Upper lobe of right lung (tissue), 1 donor: ENCODE measurements around the gene MRPL52. TPM values are rescaled to one million over a fixed set of nuclear protein-coding genes. Genes with fewer than 3 reads are reported as not detected.

Source experiments
- ATAC-seq: fragments of 200-7000 bp; cut with Tn5 transposase; one replicate; pipeline ENCODE4 v1.9.1; 2020; ENCODE audit warnings: mild to moderate bottlenecking, moderate library complexity
- DNase-seq: peaks from one replicate; pipeline ENCODE4 v3.0.0-alpha.2; 2020
- H3K27ac ChIP-seq: fragments of 200-600 bp; one replicate; pipeline ENCODE4 v1.8.0; 2022
- H3K27me3 ChIP-seq: fragments of 200-600 bp; one replicate; pipeline ENCODE4 v1.8.0; 2022; ENCODE audit warnings: mild to moderate bottlenecking
- H3K36me3 ChIP-seq: fragments of 200-600 bp; one replicate; pipeline ENCODE4 v1.8.0; 2022
- H3K4me1 ChIP-seq: fragments of 200-600 bp; one replicate; pipeline ENCODE4 v1.8.0; 2022
- H3K4me3 ChIP-seq: fragments of 200-600 bp; one replicate; pipeline ENCODE4 v1.8.0; 2022; ENCODE audit warnings: mild to moderate bottlenecking
- H3K9me3 ChIP-seq: fragments of 200-600 bp; one replicate; pipeline ENCODE4 v1.8.0; 2022
- intact Hi-C: fragments of 100-400 bp; cut with DNase I; formaldehyde crosslinking; loops from one replicate; pipeline ENCODE4 v1.11.0; 2022
- total RNA-seq: library from RNA; stranded (reverse); fragmentation: NEBNext Ultra II Directional; extraction: Animal tissue kit (Norgen Biotek cat#: 25700); gene quantifications from one replicate; pipeline ENCODE4 v1.2.1, GENCODE V29; 2021
- TF ChIP-seq, protein P1 (sequence below): fragments of 200-600 bp; IDR thresholded peaks from one replicate; pipeline ENCODE4 v1.8.0; 2022; ENCODE audit warnings: antibody characterized with exemption
- donor health status: DM: no; HTN: yes; CAD: no; lungs with severe emphysema.

MRPL52 gene
- total RNA-seq, 1 donor from 2014 or later = 58.4 TPM

DNA sequence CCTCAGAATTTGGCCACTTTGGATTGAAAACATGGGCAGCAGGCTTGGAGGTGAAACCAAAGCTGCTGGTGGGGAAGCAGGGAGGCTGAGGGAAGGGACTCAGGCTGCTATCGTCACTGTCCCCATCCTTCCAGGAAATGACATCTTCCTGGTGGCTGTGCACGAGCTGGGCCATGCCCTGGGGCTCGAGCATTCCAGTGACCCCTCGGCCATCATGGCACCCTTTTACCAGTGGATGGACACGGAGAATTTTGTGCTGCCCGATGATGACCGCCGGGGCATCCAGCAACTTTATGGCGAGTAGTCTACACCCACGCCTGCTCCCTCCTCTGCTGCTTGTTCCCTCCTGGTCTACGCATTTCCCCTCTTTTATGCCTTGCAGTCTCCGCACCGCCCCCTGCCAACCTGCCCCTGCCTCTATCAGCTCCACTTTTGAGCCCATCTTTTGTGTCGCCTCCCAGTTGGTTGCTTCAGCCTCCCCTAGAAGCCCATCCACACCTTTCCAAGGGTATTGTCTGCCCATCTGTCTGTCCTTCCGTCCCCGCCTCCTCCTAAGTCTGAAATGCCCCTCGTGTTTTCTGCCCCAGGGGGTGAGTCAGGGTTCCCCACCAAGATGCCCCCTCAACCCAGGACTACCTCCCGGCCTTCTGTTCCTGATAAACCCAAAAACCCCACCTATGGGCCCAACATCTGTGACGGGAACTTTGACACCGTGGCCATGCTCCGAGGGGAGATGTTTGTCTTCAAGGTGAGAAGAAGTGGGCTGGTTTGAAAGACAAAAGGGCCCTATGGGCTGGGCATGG, 13.6 kb downstream of the MRPL52 start:
- Histone ChIP-seq H3K27ac (peak overlapping the region; percentile 30), H3K36me3 (peaks cover 60% of the 10 kb centered on the region), H3K4me1 (peaks cover 44% of the 10 kb centered on the region), H3K4me3 (no peak overlapping the region), H3K27me3 (no peaks in the 10 kb centered on the region), H3K9me3 (no peaks in the 10 kb centered on the region)
- DNase-seq (no peak), ATAC-seq (no peak)
- intact Hi-C loops = no loop called here
- TF ChIP-seq, protein P1, sequence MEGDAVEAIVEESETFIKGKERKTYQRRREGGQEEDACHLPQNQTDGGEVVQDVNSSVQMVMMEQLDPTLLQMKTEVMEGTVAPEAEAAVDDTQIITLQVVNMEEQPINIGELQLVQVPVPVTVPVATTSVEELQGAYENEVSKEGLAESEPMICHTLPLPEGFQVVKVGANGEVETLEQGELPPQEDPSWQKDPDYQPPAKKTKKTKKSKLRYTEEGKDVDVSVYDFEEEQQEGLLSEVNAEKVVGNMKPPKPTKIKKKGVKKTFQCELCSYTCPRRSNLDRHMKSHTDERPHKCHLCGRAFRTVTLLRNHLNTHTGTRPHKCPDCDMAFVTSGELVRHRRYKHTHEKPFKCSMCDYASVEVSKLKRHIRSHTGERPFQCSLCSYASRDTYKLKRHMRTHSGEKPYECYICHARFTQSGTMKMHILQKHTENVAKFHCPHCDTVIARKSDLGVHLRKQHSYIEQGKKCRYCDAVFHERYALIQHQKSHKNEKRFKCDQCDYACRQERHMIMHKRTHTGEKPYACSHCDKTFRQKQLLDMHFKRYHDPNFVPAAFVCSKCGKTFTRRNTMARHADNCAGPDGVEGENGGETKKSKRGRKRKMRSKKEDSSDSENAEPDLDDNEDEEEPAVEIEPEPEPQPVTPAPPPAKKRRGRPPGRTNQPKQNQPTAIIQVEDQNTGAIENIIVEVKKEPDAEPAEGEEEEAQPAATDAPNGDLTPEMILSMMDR = no peak

DNA sequence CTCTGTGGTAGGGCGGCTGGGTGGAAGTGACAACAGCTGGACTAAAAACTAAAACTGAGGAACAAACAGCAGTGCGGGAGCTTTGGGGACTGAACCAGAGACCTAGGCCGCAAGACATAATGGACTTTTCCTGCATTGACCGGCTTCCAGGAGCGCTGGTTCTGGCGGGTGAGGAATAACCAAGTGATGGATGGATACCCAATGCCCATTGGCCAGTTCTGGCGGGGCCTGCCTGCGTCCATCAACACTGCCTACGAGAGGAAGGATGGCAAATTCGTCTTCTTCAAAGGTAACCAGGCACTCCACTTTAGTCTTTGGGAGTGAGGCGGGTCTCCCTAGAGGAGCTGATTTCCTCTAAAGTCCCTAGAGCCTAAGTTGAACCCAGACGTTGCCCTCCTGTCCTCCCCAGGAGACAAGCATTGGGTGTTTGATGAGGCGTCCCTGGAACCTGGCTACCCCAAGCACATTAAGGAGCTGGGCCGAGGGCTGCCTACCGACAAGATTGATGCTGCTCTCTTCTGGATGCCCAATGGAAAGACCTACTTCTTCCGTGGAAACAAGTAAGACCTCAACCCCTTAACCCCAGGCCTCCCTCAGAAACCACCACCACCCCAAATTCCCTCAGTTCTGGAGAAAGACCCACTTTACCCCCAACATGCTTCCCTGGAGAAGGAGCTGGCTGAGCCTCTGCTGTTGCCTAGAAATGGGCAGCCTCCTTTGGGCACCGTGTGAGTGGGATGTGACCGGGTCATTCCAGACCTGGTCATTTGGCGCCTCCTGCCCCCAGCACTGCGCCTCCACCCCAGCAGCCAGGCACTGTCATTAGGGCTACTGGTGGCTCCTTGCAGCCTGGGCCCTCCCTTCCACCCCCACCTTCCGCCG, 14.8 kb downstream of the MRPL52 start:
- Histone ChIP-seq H3K36me3 (peaks cover 60% of the 10 kb centered on the region), H3K27me3 (no peaks in the 10 kb centered on the region), H3K9me3 (no peaks in the 10 kb centered on the region), H3K27ac (no peak overlapping the region), H3K4me3 (no peak overlapping the region), H3K4me1 (peaks cover 40% of the 10 kb centered on the region)
- intact Hi-C loops = no loop called here
- DNase-seq (no peak), ATAC-seq (no peak)
- TF ChIP-seq, protein P1 = no peak

DNA sequence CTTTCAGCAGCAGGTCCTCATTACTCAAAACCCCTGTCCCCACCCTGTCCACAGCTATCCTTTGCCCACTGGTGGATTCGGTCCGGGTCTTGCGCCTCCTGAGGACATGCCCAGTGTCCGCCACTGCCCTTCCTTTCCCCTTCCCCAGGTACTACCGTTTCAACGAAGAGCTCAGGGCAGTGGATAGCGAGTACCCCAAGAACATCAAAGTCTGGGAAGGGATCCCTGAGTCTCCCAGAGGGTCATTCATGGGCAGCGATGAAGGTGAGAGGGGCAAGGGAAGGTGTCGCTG, 15.4 kb downstream of the MRPL52 start:
- H3K4me1 ChIP-seq = peaks cover 40% of the 10 kb centered on the region
- no peaks in the 10 kb centered on the region for H3K27me3 ChIP-seq
- ATAC-seq (no peak), DNase-seq (no peak)
- no peak overlapping the region for H3K4me3 ChIP-seq
- H3K36me3 ChIP-seq = peaks cover 60% of the 10 kb centered on the region
- intact Hi-C loops = no loop called here
- TF ChIP-seq, protein P1 = no peak
- H3K27ac ChIP-seq = no peak overlapping the region
- no peaks in the 10 kb centered on the region for H3K9me3 ChIP-seq

DNA sequence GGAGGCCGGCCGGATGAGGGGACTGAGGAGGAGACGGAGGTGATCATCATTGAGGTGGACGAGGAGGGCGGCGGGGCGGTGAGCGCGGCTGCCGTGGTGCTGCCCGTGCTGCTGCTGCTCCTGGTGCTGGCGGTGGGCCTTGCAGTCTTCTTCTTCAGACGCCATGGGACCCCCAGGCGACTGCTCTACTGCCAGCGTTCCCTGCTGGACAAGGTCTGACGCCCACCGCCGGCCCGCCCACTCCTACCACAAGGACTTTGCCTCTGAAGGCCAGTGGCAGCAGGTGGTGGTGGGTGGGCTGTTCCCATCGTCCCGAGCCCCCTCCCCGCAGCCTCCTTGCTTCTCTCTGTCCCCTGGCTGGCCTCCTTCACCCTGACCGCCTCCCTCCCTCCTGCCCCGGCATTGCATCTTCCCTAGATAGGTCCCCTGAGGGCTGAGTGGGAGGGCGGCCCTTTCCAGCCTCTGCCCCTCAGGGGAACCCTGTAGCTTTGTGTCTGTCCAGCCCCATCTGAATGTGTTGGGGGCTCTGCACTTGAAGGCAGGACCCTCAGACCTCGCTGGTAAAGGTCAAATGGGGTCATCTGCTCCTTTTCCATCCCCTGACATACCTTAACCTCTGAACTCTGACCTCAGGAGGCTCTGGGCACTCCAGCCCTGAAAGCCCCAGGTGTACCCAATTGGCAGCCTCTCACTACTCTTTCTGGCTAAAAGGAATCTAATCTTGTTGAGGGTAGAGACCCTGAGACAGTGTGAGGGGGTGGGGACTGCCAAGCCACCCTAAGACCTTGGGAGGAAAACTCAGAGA, 16.3 kb downstream of the MRPL52 start:
- peak overlapping the region; percentile 65 for H3K27ac ChIP-seq
- no peak overlapping the region for H3K4me3 ChIP-seq
- H3K9me3 ChIP-seq = no peaks in the 10 kb centered on the region
- peak; percentile 61 for DNase-seq
- H3K36me3 ChIP-seq = peaks cover 60% of the 10 kb centered on the region
- TF ChIP-seq, protein P1 = no peak
- intact Hi-C loops = no loop called here
- no peaks in the 10 kb centered on the region for H3K27me3 ChIP-seq
- ATAC-seq = no peak
- peaks cover 41% of the 10 kb centered on the region for H3K4me1 ChIP-seq

DNA sequence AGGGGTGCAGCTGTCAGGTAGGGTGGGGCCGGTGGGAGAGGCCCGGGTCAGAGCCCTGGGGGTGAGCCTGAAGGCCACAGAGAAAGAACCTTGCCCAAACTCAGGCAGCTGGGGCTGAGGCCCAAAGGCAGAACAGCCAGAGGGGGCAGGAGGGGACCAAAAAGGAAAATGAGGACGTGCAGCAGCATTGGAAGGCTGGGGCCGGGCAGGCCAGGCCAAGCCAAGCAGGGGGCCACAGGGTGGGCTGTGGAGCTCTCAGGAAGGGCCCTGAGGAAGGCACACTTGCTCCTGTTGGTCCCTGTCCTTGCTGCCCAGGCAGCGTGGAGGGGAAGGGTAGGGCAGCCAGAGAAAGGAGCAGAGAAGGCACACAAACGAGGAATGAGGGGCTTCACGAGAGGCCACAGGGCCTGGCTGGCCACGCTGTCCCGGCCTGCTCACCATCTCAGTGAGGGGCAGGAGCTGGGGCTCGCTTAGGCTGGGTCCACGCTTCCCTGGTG, 17.2 kb downstream of the MRPL52 start:
- Histone ChIP-seq H3K4me3 (no peak overlapping the region), H3K36me3 (peaks cover 51% of the 10 kb centered on the region), H3K4me1 (peaks cover 48% of the 10 kb centered on the region), H3K27ac (peak overlapping the region; percentile 65), H3K27me3 (no peaks in the 10 kb centered on the region), H3K9me3 (no peaks in the 10 kb centered on the region)
- no peak for ATAC-seq
- intact Hi-C loops = no loop called here
- TF ChIP-seq, protein P1 = no peak
- DNase-seq = peak; percentile 48
